GM12878 (cell line): Measurements from ENCODE around the gene PLA2G4A. TPM values are rescaled to one million over a fixed set of nuclear protein-coding genes. Genes with fewer than 3 reads are reported as not detected.

Experiments
- BACH1 ChIP-seq: fragments of 450-650 bp; IDR thresholded peaks from 2 replicates; pipeline ENCODE4 v1.6.1; 2017; ENCODE audit warnings: mild to moderate bottlenecking, borderline replicate concordance
- RCOR1 ChIP-seq: conservative IDR thresholded peaks from 2 replicates; pipeline ENCODE4 v1.6.1; 2012; ENCODE audit warnings: low read depth, low read length, improper control_type of control experiment
- TCF3 ChIP-seq: IDR thresholded peaks from 2 replicates; pipeline ENCODE4 v1.6.1; 2012; ENCODE audit warnings: low read depth, mild to moderate bottlenecking, low read length, borderline replicate concordance; ENCODE audit not compliant: insufficient read depth
- ZNF217 ChIP-seq: fragments of 450-650 bp; IDR thresholded peaks from 2 replicates; pipeline ENCODE4 v1.6.1; 2017; ENCODE audit warnings: antibody characterized with exemption, mild to moderate bottlenecking
- polyA plus RNA-seq, 11 experiments: library from polyadenylated mRNA; depleted of rRNA in 4 of 11; unstranded in 6 of 11; stranded (reverse) in 5 of 11; fragments of >200 nt; fragmentation: Nextera tagmentation in 4 of 11; fragmentation: Illumina TruSeq in 1 of 11; extraction: Ambion mirVana in 4 of 11; extraction: Trizol in 1 of 11; gene quantifications; 1 replicate in 1 of 11; 2 replicates in 10 of 11; pipeline versions ENCODE4 v1.2.1 to v1.2.3, GENCODE V29; 2011 to 2016; ENCODE audit warnings: inconsistent platforms in 2 of 11, missing spikeins in 2 of 11, low read depth in 1 of 11
- total RNA-seq, 4 experiments: library from RNA; depleted of rRNA in 3 of 4; stranded (reverse); fragments of >200 nt in 3 of 4; fragmentation: Illumina TruSeq in 1 of 4; extraction: Trizol in 1 of 4; gene quantifications; 2 replicates each; pipeline versions ENCODE4 v1.2.1 to v1.2.3, GENCODE V29; 2013 to 2021
- TF ChIP-seq, protein P1 (sequence below): fragments of 150-350 bp; IDR thresholded peaks from 2 replicates; pipeline ENCODE4 v1.6.1; 2016; ENCODE audit warnings: low read depth, low read length
- TF ChIP-seq, protein P2 (sequence below): IDR thresholded peaks from 2 replicates; pipeline ENCODE4 v1.6.1; 2012; ENCODE audit warnings: improper control_type of control experiment, low read depth, low read length; ENCODE audit not compliant: insufficient replicate concordance
- TF ChIP-seq, protein P3 (sequence below): IDR thresholded peaks from 2 replicates; pipeline ENCODE4 v1.6.1; 2011; ENCODE audit warnings: borderline replicate concordance, low read depth, mild to moderate bottlenecking, moderate library complexity, mixed read lengths, low read length; ENCODE audit not compliant: insufficient read depth; ENCODE audit errors: extremely low read length

Gene PLA2G4A
- total and polyA plus RNA-seq, 10 of the 15 experiments (the other 5 are each of a cell fraction or from before 2014, with no cell fraction given), result 0.70 to 3.3 (median 1.5) TPM; not detected in 1

DNA sequence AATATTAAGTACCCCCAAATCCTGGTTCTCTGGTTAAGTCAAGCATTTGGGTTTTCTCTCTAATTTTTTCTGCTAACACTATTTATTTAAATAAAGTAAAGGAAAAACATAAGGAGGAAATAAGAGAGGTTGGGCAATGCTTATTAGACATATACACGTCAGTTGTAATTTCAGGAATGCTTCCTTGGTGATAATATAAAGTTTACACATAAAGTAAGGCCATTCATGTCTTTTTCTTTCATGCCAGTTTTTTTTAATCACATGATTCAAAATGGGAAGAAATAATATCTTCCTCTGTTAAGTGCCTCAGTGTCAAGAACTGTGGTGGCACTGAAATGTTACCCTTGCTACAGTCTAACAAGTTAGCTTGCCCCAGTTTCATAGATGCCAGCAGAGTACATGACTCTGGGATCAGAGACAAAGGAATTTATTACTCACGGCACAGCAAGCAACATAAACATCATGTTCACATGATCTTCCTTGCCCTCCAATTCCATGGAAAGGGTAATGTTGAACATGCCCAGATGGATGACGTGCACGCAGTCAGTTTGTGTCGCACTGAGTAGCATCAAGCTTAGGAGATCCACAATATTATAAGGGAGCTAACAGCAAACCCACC is 184.9 kb downstream of the PLA2G4A start (continued):
- no peak for TF ChIP-seq ZNF217
- TF ChIP-seq, protein P1, sequence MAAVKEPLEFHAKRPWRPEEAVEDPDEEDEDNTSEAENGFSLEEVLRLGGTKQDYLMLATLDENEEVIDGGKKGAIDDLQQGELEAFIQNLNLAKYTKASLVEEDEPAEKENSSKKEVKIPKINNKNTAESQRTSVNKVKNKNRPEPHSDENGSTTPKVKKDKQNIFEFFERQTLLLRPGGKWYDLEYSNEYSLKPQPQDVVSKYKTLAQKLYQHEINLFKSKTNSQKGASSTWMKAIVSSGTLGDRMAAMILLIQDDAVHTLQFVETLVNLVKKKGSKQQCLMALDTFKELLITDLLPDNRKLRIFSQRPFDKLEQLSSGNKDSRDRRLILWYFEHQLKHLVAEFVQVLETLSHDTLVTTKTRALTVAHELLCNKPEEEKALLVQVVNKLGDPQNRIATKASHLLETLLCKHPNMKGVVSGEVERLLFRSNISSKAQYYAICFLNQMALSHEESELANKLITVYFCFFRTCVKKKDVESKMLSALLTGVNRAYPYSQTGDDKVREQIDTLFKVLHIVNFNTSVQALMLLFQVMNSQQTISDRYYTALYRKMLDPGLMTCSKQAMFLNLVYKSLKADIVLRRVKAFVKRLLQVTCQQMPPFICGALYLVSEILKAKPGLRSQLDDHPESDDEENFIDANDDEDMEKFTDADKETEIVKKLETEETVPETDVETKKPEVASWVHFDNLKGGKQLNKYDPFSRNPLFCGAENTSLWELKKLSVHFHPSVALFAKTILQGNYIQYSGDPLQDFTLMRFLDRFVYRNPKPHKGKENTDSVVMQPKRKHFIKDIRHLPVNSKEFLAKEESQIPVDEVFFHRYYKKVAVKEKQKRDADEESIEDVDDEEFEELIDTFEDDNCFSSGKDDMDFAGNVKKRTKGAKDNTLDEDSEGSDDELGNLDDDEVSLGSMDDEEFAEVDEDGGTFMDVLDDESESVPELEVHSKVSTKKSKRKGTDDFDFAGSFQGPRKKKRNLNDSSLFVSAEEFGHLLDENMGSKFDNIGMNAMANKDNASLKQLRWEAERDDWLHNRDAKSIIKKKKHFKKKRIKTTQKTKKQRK, result no peak
- TF ChIP-seq BACH1, result no peak
- TF ChIP-seq, protein P2, sequence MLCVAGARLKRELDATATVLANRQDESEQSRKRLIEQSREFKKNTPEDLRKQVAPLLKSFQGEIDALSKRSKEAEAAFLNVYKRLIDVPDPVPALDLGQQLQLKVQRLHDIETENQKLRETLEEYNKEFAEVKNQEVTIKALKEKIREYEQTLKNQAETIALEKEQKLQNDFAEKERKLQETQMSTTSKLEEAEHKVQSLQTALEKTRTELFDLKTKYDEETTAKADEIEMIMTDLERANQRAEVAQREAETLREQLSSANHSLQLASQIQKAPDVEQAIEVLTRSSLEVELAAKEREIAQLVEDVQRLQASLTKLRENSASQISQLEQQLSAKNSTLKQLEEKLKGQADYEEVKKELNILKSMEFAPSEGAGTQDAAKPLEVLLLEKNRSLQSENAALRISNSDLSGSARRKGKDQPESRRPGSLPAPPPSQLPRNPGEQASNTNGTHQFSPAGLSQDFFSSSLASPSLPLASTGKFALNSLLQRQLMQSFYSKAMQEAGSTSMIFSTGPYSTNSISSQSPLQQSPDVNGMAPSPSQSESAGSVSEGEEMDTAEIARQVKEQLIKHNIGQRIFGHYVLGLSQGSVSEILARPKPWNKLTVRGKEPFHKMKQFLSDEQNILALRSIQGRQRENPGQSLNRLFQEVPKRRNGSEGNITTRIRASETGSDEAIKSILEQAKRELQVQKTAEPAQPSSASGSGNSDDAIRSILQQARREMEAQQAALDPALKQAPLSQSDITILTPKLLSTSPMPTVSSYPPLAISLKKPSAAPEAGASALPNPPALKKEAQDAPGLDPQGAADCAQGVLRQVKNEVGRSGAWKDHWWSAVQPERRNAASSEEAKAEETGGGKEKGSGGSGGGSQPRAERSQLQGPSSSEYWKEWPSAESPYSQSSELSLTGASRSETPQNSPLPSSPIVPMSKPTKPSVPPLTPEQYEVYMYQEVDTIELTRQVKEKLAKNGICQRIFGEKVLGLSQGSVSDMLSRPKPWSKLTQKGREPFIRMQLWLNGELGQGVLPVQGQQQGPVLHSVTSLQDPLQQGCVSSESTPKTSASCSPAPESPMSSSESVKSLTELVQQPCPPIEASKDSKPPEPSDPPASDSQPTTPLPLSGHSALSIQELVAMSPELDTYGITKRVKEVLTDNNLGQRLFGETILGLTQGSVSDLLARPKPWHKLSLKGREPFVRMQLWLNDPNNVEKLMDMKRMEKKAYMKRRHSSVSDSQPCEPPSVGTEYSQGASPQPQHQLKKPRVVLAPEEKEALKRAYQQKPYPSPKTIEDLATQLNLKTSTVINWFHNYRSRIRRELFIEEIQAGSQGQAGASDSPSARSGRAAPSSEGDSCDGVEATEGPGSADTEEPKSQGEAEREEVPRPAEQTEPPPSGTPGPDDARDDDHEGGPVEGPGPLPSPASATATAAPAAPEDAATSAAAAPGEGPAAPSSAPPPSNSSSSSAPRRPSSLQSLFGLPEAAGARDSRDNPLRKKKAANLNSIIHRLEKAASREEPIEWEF, result no peak
- TF ChIP-seq, protein P3, sequence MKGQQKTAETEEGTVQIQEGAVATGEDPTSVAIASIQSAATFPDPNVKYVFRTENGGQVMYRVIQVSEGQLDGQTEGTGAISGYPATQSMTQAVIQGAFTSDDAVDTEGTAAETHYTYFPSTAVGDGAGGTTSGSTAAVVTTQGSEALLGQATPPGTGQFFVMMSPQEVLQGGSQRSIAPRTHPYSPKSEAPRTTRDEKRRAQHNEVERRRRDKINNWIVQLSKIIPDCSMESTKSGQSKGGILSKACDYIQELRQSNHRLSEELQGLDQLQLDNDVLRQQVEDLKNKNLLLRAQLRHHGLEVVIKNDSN, result no peak
- TF ChIP-seq RCOR1, result no peak
- no peak for TF ChIP-seq TCF3
